ENCODE measurements around the gene STX4. TPM values are rescaled to one million over a fixed set of nuclear protein-coding genes. Genes with fewer than 3 reads are reported as not detected.
"Not testable (repeated sequence)": the region's sequence is repeated elsewhere in the genome, so short reads cannot be mapped to it uniquely, and the experiment has no call there.

STX4 gene
- total RNA-seq, 1 experiment from 2014 or later, result 85.8 TPM

- intact Hi-C loops (cut with micrococcal nuclease; ENCODE audit: unreplicated experiment), result no loop called here
- Histone ChIP-seq H3K4me1 (replicated peaks; ENCODE audit: insufficient read depth) (no peaks in the 10 kb centered on the region), H3K4me2 (no peak overlapping the region), H2AFZ (no peak overlapping the region), H3K9me3 (ENCODE audit: insufficient read depth, low read depth) (no peaks in the 10 kb centered on the region), H3K27me3 (ENCODE audit: insufficient read depth, low read depth) (peaks cover 17% of the 10 kb centered on the region; the same call in 1 of the 2 replicates), H3K9me2 (ENCODE audit: insufficient read depth) (no peaks in the 10 kb centered on the region; the same call in 1 of the 2 replicates), H3F3A (ENCODE audit: insufficient read depth, low read depth) (peaks cover 4% of the 10 kb centered on the region; the same call in 1 of the 2 replicates), H3K27ac (no peak overlapping the region), H3K79me2 (ENCODE audit: low read depth) (no peaks in the 10 kb centered on the region), H4K20me1 (ENCODE audit: insufficient read depth) (no peaks in the 10 kb centered on the region), H3K4me3 (no peak overlapping the region), H3K36me3 (ENCODE audit: low read depth) (no peaks in the 10 kb centered on the region)
- no peak for DNase-seq
- ChIA-PET POLR2A (ENCODE audit: unreplicated experiment) (interaction anchor here (0.7 kb wide), 1 partner anchor 199 kb away, joined by 3 read pairs; no protein-coding TSS in a partner anchor), CTCF (no interaction called here)
- BruUV-seq (replicated peaks), result no TSS peak
- no peak for TF ChIP-seq EZH2 (IDR thresholded peaks at IDR 0.05; ENCODE audit: low read depth)
- TF ChIP-seq CTCF (conservative IDR thresholded peaks at IDR 0.05), result no peak
These were observed 17.3 kb upstream of the STX4 start for GRCh38 chr16:31016018-31016417.

GRCh38 chr16:31017756-31018155, 15.6 kb upstream of the STX4 start:
- POLR2A ChIA-PET (ENCODE audit: unreplicated experiment); H3K4me3 ChIP-seq; intact Hi-C loops (cut with micrococcal nuclease; ENCODE audit: unreplicated experiment); H3K9me3 ChIP-seq (ENCODE audit: insufficient read depth, low read depth); H3K4me2 ChIP-seq; H3F3A ChIP-seq (ENCODE audit: insufficient read depth, low read depth); CTCF ChIA-PET; DNase-seq; H3K4me1 ChIP-seq (replicated peaks; ENCODE audit: insufficient read depth); H3K36me3 ChIP-seq (ENCODE audit: low read depth); H4K20me1 ChIP-seq (ENCODE audit: insufficient read depth); H3K27ac ChIP-seq; H3K27me3 ChIP-seq (ENCODE audit: insufficient read depth, low read depth); BruUV-seq (replicated peaks); H3K79me2 ChIP-seq (ENCODE audit: low read depth); H3K9me2 ChIP-seq (ENCODE audit: insufficient read depth); H2AFZ ChIP-seq: not testable (repeated sequence)

GRCh38 chr16:31020536-31020935, 12.8 kb upstream of the STX4 start:
- no TSS peak for BruUV-seq (replicated peaks)
- Histone ChIP-seq H3F3A (ENCODE audit: insufficient read depth, low read depth) (peaks cover 9% of the 10 kb centered on the region; the same call in 1 of the 2 replicates), H3K9me2 (ENCODE audit: insufficient read depth) (no peaks in the 10 kb centered on the region; the same call in 1 of the 2 replicates), H4K20me1 (ENCODE audit: insufficient read depth) (no peaks in the 10 kb centered on the region), H3K27ac (no peak overlapping the region), H3K4me3 (no peak overlapping the region), H3K4me1 (replicated peaks; ENCODE audit: insufficient read depth) (no peaks in the 10 kb centered on the region), H3K4me2 (no peak overlapping the region), H3K27me3 (ENCODE audit: insufficient read depth, low read depth) (no peaks in the 10 kb centered on the region), H2AFZ (no peak overlapping the region), H3K79me2 (ENCODE audit: low read depth) (no peaks in the 10 kb centered on the region), H3K36me3 (ENCODE audit: low read depth) (no peaks in the 10 kb centered on the region), H3K9me3 (ENCODE audit: insufficient read depth, low read depth) (no peaks in the 10 kb centered on the region)
- CTCF ChIA-PET, result interaction anchor here (0.7 kb wide), 1 partner anchor 122 kb away, joined by 7 read pairs; no protein-coding TSS in a partner anchor
- TF ChIP-seq CTCF (conservative IDR thresholded peaks at IDR 0.05) (no peak), EZH2 (IDR thresholded peaks at IDR 0.05; ENCODE audit: low read depth) (no peak)
- DNase-seq, result no peak
- intact Hi-C loops (cut with micrococcal nuclease; ENCODE audit: unreplicated experiment), result no loop called here
- POLR2A ChIA-PET (ENCODE audit: unreplicated experiment), result no interaction called here
